ENCODE measurements around the gene DAB1.

- TF ChIP-seq CTCF (IDR thresholded peaks at IDR 0.05; ENCODE audit: poor library complexity, severe bottlenecking) (no peak), EZH2 (IDR thresholded peaks at IDR 0.05; ENCODE audit: borderline replicate concordance, insufficient read depth, low read length, poor library complexity, severe bottlenecking) (no peak), EP300 (conservative IDR thresholded peaks at IDR 0.05; ENCODE audit: poor library complexity, severe bottlenecking) (no peak), POLR2AphosphoS5 (IDR thresholded peaks at IDR 0.05) (no peak), SMC3 (conservative IDR thresholded peaks at IDR 0.05; ENCODE audit: poor library complexity) (no peak), MXI1 (conservative IDR thresholded peaks at IDR 0.05; ENCODE audit: poor library complexity, severe bottlenecking) (no peak), RAD21 (conservative IDR thresholded peaks at IDR 0.05) (no peak)
- TF ChIP-seq, protein P1, sequence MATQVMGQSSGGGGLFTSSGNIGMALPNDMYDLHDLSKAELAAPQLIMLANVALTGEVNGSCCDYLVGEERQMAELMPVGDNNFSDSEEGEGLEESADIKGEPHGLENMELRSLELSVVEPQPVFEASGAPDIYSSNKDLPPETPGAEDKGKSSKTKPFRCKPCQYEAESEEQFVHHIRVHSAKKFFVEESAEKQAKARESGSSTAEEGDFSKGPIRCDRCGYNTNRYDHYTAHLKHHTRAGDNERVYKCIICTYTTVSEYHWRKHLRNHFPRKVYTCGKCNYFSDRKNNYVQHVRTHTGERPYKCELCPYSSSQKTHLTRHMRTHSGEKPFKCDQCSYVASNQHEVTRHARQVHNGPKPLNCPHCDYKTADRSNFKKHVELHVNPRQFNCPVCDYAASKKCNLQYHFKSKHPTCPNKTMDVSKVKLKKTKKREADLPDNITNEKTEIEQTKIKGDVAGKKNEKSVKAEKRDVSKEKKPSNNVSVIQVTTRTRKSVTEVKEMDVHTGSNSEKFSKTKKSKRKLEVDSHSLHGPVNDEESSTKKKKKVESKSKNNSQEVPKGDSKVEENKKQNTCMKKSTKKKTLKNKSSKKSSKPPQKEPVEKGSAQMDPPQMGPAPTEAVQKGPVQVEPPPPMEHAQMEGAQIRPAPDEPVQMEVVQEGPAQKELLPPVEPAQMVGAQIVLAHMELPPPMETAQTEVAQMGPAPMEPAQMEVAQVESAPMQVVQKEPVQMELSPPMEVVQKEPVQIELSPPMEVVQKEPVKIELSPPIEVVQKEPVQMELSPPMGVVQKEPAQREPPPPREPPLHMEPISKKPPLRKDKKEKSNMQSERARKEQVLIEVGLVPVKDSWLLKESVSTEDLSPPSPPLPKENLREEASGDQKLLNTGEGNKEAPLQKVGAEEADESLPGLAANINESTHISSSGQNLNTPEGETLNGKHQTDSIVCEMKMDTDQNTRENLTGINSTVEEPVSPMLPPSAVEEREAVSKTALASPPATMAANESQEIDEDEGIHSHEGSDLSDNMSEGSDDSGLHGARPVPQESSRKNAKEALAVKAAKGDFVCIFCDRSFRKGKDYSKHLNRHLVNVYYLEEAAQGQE (IDR thresholded peaks at IDR 0.05; ENCODE audit: borderline replicate concordance), result no peak
These were observed 123.7 kb downstream of the DAB1 start for GRCh38 chr1:57300186-57300585.

Data from neural cell (in vitro differentiated cells).